ENCODE measurements around the gene JPH3.

GRCh38 chr16:87733190-87733589 is 130.9 kb downstream of the JPH3 start:
- TF ChIP-seq SIN3A (IDR thresholded peaks at IDR 0.05; ENCODE audit: low read depth, low read length) (no peak), NFYA (IDR thresholded peaks at IDR 0.05; ENCODE audit: borderline replicate concordance, low read depth, low read length) (no peak), ZBTB11 (CRISPR knock-in tag; IDR thresholded peaks at IDR 0.05) (no peak), SP1 (IDR thresholded peaks at IDR 0.05; ENCODE audit: low read depth, low read length) (no peak), POLR2A (IDR thresholded peaks at IDR 0.05; ENCODE audit: low read depth, low read length) (no peak), TAF1 (IDR thresholded peaks at IDR 0.05; ENCODE audit: borderline replicate concordance, low read depth, low read length) (no peak)

All from GM12878 (cell line).